ENCODE results near the gene SKIL.

DNA sequence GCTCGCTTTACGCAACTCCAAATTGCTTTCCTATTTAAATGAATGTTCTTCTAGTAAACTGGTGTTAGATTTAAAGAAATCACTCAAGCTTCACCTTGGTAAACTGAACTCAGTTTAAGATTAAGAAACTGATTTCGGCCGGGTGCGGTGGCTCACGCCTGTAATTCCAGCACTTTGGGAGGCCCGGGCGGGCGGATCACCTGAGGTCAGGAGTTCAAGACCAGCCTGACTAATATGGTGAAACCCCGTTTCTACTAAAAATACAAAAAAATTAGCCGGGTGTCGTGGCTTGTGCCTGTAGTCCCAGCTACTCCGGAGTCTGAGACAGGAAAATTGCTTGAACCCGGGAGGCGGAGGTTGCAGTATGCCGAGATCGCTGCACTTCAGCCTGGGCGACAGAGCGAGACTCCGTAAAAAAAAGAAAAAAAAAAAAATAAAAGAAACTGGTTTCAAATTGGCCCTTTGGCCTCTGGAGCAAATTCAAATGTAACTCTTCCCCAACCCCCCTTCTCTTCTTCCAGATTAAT, 1.7 kb downstream of the SKIL start:
- TF ChIP-seq, protein P1, sequence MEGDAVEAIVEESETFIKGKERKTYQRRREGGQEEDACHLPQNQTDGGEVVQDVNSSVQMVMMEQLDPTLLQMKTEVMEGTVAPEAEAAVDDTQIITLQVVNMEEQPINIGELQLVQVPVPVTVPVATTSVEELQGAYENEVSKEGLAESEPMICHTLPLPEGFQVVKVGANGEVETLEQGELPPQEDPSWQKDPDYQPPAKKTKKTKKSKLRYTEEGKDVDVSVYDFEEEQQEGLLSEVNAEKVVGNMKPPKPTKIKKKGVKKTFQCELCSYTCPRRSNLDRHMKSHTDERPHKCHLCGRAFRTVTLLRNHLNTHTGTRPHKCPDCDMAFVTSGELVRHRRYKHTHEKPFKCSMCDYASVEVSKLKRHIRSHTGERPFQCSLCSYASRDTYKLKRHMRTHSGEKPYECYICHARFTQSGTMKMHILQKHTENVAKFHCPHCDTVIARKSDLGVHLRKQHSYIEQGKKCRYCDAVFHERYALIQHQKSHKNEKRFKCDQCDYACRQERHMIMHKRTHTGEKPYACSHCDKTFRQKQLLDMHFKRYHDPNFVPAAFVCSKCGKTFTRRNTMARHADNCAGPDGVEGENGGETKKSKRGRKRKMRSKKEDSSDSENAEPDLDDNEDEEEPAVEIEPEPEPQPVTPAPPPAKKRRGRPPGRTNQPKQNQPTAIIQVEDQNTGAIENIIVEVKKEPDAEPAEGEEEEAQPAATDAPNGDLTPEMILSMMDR (IDR thresholded peaks at IDR 0.05) = no peak
- TF ChIP-seq POLR2A (IDR thresholded peaks at IDR 0.05) (no peak), POLR2AphosphoS5 (IDR thresholded peaks at IDR 0.05; ENCODE audit: insufficient read depth in 1 of 2, low read depth in 1 of 2) (no peak)
